Posterior cingulate gyrus (tissue), 11 donors: Measurements from ENCODE around the gene MAU2.
A peak's percentile ranks its signal among the peaks of the same experiment; 100 is the strongest.

ENCODE experiments used
- DNase-seq, 10 donors: peaks; one replicate each; pipeline versions ENCODE4 v3.0.0 to v3.0.0-alpha.2; 2020 to 2021; ENCODE audit warnings: mixed read lengths in 3 of 10
- intact Hi-C: fragments of 100-400 bp; cut with DNase I; formaldehyde crosslinking; loops from one replicate; pipeline ENCODE4 v1.15.1; 2023

Gene MAU2

DNA sequence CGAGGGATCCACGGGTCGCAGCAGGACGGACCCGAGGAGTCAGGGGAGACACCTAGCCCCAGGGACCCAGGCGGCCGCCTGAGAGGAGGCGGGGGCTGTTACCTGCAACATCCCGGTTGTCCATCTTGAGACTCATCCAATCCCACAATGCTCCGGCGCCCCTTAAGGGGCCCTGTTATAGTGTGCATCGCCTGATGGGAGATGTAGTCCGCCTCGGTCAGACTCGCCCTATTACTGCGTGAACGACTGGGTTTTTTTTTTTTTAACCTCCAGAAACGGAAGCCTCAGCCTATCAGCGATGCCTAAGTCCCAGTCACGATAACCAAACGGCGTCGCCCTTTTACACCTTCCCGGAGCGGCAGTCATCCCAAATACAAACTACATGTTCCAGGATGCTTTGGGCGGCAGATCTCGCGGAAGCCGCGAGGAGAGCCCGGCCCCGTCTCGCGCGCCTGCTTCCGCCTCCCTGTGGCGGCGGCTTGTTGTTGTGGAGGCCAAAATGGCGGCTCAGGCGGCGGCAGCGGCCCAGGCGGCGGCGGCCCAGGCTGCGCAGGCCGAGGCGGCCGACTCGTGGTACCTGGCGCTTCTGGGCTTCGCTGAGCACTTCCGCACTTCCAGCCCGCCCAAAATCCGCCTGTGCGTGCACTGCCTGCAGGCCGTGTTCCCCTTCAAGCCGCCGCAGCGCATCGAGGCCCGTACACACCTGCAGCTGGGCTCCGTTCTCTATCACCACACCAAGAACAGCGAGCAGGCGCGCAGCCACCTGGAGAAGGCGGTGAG lies at the start of gene MAU2, which contains the start of gene SUGP1:
MAU2 (plus strand) TSS at position 469 of the 780 bp plus-strand sequence; CDS start at position 500, 31 bp downstream.
SUGP1 (minus strand) TSS at position 149 of the 780 bp plus-strand sequence; CDS start at position 136, 13 bp downstream.
- peak; percentile 76 to 99 (median 87) for DNase-seq

DNA sequence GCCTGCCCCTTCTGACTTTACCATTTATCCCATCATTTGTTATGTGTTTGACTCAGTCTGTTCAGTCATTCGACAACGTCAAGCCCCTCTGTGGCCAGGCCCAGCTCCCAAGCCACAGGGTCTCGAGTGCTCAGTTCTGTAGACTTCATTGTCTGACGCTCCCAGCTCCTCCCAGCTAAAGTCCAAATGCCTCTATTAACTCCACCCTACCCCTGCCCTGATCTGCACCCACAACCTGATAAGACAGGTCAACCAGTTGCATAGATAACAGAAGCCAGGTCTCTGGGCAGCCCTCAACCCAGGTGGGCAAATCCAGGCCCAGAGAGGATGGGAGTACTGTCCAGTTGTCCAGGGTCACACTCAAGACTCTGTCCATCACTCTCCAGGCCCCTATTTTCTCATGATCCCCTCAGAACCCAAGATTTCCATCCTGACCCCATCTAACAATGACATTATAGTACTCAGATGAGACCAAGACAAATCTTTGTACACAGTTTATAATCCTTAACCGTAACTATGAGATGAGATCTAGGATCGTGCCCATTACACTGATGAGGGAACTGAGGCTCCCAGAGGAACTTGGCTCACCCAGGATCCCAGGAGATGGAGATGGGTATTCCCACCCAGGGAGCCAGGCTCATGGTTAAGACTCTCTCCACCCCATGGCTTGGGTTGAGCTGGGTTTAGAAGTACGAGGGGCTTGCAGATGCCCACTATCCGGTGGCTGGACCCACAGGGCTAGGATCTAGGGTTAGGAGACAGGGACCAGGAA lies 48.6 kb upstream of the MAU2 start:
- DNase-seq, result peak in 2 of 10 donors; percentile 13 to 41
- intact Hi-C loops, result no loop called here

More for the DNA sequence above, at the start of gene MAU2, which contains the start of gene SUGP1:
- intact Hi-C loops, result loop anchor here (2.0 to 10.0 kb wide), 3 partner anchors 64 to 286 kb away; partner anchors contain the start of genes ARMC6, NR2C2AP and SUGP2

DNA sequence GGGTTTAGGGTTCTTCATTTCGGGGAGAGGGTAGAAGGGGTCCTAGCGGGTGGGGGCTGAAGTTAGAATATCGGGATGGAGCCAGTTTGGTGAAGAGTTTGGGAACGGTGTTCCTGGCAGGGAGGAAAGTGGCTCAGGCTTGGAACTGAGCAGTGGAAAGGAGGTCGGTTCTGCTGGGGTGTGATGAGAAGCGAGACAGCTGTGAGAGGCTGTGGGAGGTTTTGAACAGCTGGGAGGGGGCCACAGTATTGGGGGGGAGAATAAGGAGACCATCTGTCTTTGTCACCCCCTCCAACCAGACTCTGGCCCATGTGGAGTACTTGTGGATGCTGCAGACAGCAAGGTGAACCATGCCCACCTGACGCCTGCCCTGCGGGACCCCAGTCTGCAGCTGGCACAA lies 46.5 kb upstream of the MAU2 start:
- peak in 2 of 10 donors; percentile 57 to 70 for DNase-seq
- intact Hi-C loops, result no loop called here

DNA sequence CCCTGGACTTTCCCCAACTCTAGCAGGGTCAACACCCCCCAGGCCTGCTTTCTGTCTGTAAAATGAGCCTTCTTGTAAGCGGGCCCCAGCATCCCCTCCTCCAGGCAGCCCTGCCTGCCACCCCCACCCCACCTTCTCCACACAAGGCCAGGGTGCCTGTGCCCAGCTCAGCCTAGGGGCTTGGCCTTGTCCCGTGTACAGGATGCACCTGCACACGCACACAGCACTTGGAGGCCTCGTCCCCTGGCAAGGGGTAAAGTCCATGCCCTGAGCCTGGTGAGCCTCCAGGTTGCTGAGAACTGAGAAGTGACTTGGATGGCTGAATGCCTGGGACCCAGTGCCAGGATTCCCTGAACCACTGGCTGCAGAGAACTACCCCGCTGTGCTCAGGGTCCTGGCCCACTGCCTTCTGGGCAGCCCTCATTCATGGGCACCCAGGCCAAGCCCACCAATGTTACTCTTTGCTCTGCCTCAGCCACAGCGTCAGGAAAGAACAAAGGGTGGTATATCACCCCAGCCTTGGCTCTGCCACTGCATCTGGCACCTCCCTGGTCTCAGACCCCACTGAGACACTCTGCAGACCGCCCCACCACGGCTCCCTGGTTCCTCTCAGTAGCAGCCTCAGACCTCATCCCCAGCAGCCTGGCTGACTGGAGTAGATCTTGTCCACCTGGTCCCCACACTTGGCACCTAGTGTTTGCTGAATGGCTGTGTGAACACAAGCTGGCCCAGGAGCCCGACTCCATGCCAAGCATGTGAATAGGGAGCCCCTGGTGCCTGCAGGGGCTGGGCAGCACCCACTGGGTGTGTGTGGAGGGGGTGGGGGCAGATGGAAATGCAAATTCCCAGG lies 45.7 kb upstream of the MAU2 start:
- intact Hi-C loops, result no loop called here
- DNase-seq, result peak in 2 of 10 donors; percentile 61 to 77

DNA sequence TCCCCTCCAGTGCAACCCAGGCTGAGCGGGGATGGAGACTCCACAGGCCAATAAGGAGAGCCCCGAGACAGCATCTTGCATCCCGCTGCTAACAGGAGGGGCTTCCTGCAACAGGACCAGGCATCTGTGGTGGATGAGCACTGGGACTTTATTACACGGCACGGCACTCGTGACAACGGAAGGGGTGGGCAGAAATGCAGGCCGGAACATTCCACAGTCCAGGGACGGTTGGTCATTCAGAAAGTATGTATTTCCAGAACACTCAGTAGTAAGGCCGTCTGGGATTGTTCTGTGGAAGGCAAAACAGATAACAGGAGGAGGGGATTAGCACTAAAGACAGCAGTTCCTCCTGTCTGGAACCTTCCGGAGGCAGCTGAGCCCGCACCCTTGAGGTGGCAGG lies 44.2 kb upstream of the MAU2 start:
- DNase-seq, result peak in 1 of 10 donors; percentile 44
- intact Hi-C loops, result no loop called here

DNA sequence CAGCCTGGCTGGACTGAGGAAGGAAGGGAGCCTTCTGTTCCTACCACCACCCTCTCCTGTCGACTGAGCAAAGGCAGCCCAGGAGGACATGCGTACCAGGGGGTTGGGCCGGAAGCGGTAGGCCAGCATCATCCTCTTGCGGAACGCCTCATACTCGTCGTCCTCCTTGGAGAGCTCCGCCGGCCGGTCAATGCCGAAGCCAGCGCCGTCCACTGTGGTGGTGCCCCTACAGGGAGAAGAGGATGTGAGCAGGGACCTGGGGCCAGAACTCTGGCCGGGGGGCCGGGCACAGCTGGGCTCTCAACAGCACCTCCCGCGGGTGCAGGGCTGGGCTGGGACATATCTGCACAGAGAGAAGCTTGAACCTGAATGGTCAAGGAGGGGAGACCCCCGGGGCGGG lies 43.8 kb upstream of the MAU2 start:
- peak in 2 of 10 donors; percentile 50 to 79 for DNase-seq
- intact Hi-C loops, result no loop called here

DNA sequence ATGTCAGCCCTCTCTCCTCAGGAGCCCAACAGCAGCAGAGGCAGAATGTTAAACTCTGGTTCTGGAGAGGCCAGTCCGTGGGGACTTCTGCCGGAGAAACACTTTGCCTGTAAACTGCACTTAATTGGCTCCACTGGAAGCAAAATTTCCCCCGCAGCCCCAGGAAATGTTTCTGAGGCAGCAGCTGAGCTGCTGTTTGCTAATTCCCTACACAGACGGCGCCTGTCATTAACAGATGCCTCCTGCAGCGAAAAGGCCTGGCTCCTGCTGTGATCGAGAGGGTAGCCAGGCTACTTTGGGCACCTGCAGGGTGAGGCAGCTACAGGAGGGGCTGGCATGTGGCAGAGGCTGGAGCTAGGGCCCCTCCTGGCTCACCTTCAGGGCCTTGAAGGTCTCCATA lies 42.3 kb upstream of the MAU2 start:
- intact Hi-C loops, result no loop called here
- DNase-seq, result no peak

DNA sequence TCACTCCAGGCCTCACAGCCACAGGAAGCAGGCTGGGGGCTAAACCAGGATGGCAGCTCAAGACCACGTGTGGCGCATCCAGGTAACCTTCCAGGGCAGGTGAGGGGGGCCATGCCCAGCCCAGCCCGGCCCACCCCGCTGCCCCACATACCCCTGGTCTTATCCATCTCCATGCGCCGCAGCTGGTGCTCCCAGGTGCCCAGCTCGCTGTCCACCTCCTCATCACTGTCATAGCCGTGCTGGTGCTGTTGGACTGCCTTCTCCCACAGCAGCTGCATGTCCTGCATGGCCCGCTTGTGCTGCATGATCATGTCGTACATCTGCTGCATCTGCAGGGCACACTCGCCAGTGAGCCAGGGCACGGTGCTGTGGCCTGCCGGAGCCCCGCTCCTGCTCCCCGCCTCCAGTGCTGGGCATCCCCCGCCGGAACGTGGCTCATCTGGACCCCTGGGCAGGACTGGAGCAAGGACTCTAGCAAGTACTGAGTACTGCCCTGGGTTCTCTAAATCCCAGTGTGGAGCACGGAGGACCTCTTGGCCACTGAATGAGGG lies 41.5 kb upstream of the MAU2 start:
- intact Hi-C loops, result no loop called here
- no peak for DNase-seq

DNA sequence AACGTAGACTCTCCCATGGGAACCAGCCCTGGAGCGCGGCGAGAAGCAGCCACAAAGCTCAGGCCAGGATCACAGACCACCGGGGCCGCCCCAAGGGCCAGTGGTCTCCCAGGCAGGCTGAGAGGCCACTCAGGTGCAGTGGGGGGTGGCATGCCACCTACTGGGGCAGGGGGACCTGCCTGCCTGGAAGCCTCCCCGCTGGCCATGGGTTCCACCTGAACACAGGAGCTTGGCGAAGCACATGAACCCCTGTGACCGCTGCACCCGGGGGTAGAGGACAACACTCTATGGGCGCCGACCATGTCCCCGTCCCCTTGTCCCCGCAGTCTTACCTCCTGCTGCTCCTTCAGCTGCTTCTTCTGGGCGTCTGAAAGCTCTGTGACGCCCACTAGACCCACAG lies 40.8 kb upstream of the MAU2 start:
- no peak for DNase-seq
- intact Hi-C loops, result no loop called here

- intact Hi-C loops, result no loop called here
- DNase-seq, result peak in 9 of 10 donors; percentile 23 to 94 (median 68)
These were observed 40.1 kb upstream of the MAU2 start for GRCh38 chr19:19280561-19280960.

GRCh38 chr19:19285686-19286085 lies 34.9 kb upstream of the MAU2 start:
- DNase-seq, result no peak
- intact Hi-C loops, result no loop called here

GRCh38 chr19:19292607-19293006 lies 28.0 kb upstream of the MAU2 start:
- intact Hi-C loops, result no loop called here
- no peak for DNase-seq

DNA sequence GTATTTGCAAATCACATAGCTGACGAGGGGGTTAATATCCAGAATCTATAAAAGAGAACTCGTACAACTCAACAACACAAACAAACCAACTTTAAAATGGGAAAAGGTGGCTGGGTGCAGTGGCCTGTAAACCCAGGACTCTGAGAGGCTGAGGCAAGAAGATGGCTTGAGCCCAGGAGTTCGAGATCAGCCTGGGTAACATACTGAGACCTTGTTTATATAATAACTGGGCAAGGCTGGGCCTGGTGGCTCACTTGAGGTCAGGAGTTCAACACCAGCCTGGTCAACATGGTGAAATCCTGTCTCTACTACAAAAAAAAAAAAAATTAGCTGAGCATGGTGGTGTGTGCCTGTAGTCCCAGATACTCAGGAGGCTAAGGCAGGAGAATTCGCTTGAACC lies 25.7 kb upstream of the MAU2 start:
- intact Hi-C loops, result no loop called here
- DNase-seq, result no peak

DNA sequence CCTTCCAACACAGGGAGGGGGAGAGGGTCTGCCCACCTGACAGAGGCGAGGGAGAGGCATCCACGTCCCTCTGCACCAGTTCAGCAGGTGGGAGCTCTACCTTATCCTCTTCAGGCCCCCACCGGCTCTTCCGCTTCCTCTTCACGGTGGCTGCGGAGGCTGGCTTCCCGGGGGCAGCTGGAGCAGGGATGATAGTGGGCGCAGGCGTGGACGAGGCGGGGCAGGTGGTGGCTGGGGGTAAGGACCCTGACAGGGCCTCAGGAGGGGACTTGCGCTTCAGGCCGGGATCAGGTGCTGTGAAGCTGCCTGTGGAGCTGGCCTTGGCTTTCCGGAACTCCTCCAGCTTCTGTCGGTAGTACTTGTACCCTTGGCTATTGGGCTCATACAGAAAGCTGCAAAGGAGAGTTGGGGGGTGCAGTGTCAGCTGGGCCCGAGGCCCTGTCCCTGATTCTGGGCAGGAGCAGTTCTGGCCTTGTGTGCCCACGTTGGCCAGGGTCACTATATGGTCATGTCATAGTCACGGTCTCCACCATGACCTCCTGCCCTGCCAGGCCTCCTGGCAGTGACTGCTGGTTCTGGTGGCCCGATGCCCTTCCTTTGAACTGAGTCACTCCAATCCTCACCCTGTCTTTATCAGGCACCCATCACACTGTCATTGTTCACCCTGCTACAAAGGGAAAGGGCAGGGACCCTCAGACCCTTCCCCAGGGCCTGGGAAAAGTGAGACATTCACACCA lies 23.5 kb upstream of the MAU2 start:
- no peak for DNase-seq
- intact Hi-C loops, result no loop called here

DNA sequence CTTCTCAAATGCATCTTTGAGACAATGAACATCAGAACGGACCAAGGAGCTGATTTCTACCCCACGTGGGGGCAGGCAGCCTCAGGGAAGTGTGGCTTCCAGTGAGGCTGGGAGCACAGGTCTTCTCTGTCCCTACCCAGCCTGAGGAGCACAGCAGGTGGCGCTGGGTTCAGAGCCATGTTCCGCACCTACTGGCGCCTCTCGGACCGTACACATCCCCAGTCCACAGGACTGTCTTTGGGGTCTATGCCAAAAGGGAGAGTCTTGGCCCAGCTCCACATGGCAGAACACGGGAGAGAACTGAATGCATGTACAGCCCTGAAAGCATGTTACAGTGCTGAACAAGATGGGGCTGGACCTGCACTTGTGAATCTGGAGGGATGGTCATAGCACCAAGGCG lies 22.9 kb upstream of the MAU2 start:
- intact Hi-C loops, result no loop called here
- DNase-seq, result no peak

DNA sequence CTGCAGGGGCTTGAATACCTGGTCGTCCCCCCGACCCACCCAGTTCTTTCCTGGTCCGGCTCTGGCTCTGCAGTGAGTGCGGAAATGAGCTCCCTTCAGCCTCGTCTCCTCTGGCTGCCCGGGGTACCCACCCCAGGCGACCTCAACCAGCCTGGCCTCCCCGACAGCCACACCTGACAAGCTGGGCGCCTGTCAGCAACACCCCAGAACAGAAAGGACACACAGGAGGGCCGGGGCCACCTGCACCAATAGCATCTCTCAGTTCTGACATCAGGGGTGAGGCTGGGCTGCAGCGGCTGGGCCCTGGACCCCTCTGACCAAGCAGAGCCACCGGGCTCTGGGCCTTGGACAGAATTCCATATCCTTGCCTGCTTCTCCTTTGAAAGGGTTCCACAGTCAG lies 20.0 kb upstream of the MAU2 start:
- intact Hi-C loops, result no loop called here
- DNase-seq, result no peak

DNA sequence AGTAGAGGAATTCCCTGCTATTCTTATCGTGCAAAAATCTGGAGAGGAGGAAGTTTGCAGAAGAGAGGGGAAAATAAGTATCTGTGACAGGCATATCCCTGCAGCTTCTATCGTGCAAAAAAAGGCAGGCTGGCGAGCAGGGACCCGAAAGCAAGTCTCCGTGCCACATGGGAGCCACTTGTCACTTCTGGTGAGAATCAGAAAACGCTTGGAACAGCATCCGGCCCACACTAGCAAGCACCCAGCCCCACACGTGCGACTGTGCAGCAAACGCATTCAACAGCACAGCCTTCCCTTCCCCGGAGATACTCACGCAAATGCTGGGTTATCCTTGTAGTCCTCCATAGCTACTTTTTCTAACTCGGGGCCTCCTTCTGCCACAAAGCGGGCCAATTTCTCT lies 17.2 kb upstream of the MAU2 start:
- intact Hi-C loops, result no loop called here
- peak in 5 of 10 donors; percentile 18 to 91 (median 51) for DNase-seq

DNA sequence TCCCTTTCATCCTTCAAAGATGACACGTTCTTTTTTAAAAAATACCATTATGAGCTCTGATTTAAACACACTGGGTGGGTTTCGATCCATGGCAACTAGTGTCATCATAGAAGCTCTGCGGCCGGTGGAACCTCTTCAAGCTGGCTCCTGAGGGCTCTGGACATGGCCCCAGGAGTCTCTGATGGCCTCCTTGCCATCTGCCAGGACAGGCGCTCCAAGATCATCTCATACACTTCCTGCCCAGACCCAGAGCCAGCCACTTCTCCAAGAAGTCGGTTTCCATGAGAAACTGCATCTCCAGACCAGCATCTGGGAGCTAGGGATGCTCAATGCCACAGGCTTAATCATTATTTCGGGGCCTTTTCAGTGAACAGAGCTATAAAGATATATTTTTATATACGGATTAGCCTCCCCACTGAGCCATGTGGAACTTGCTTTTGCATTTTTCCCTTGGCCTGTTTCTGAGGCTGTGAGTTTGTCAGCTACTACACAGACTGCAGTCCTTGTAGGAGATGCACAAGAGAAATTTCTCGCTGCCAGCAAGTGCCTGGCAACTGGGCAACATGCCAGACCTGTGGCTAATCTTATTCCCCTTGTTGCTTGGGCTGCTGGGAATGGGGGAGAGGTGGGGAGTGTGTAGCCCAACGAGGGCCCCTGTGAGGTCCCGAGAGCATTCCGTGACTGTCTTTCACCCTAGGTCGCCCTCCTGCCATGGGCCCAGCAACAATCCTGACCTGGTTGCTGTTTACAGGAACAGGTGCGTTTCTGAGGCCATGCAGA lies 16.3 kb upstream of the MAU2 start:
- peak in 9 of 10 donors; percentile 45 to 92 (median 65) for DNase-seq
- intact Hi-C loops, result no loop called here

- DNase-seq, result no peak
- intact Hi-C loops, result no loop called here
These were observed 15.6 kb upstream of the MAU2 start for GRCh38 chr19:19305066-19305465.
